ENCODE measurements around the gene OSBPL5.

DNA sequence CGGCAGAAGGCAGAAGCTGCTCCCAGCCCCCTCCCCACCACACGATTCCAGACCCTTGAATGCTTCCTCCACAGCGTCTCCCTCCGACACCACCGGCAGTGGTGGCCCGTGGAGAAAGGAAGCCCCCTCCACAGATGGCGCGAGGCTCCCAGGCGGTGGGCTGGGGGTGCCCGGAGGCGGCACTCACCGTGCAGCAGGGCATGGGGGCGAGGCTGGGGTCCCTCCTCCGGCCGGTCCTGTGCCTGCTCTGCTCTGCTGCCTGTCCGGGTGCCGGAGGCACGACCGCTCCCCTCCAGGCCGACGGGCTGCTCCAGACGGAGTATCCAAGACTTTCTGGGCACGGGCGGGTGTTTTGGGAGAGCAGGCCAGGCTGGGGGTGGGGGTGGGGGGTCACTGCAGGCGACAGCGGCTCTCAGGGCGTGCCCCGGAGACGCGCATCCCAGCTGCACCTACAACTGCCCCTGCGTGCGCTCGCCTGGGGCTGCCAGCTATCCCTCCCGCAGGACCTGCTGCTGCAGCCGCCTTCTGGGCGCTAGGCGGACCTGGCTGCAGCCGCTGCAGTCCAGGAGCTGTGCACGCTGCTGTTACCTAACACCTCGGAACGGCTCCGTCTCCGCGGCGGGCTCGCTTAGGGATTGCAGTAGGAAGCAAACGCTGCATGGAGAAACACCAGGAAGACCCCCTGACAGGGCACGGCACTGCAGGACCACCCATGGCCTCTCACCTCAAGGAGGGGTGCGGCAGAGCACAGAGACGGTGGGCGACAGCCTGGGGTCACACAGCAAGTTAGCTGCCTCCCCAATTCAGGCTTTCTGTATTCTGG lies 38.3 kb upstream of the OSBPL5 start:
- no peak for TF ChIP-seq POLR2A (IDR thresholded peaks at IDR 0.05)
- TF ChIP-seq, protein P1, sequence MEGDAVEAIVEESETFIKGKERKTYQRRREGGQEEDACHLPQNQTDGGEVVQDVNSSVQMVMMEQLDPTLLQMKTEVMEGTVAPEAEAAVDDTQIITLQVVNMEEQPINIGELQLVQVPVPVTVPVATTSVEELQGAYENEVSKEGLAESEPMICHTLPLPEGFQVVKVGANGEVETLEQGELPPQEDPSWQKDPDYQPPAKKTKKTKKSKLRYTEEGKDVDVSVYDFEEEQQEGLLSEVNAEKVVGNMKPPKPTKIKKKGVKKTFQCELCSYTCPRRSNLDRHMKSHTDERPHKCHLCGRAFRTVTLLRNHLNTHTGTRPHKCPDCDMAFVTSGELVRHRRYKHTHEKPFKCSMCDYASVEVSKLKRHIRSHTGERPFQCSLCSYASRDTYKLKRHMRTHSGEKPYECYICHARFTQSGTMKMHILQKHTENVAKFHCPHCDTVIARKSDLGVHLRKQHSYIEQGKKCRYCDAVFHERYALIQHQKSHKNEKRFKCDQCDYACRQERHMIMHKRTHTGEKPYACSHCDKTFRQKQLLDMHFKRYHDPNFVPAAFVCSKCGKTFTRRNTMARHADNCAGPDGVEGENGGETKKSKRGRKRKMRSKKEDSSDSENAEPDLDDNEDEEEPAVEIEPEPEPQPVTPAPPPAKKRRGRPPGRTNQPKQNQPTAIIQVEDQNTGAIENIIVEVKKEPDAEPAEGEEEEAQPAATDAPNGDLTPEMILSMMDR (IDR thresholded peaks at IDR 0.05 in 8 of 11, conservative IDR thresholded peaks at IDR 0.05 in 3 of 11) = no peak
- no peak for TF ChIP-seq POLR2AphosphoS5 (IDR thresholded peaks at IDR 0.05)
